HCT116 (cell line): ENCODE measurements around the gene MYO3B.

Experiments
- CTCF ChIP-seq, 3 experiments: fragments of 200-600 bp in 1 of 3; sonication (generic) in 1 of 3; IDR thresholded peaks in 2 of 3; conservative IDR thresholded peaks in 1 of 3; 2 replicates each; pipeline ENCODE4 v1.5.1; 2012 to 2017; ENCODE audit warnings: low read depth in 2 of 3, low read length in 2 of 3, antibody characterized with exemption in 1 of 3, borderline replicate concordance in 1 of 3, control low read depth in 1 of 3, mild to moderate bottlenecking in 1 of 3, mixed read lengths in 1 of 3, mixed run types in 1 of 3, moderate library complexity in 1 of 3; ENCODE audit not compliant: insufficient read depth in 1 of 3
- EZH2 ChIP-seq: fragments of 200-600 bp; sonication (generic); IDR thresholded peaks from 2 replicates; pipeline ENCODE4 v1.6.1; 2017; ENCODE audit warnings: antibody characterized with exemption, mixed run types
- EZH2phosphoT487 ChIP-seq: fragments of 200-600 bp; IDR thresholded peaks from 2 replicates; pipeline ENCODE4 v1.6.1; 2018; ENCODE audit warnings: antibody characterized with exemption, borderline replicate concordance
- POLR2AphosphoS5 ChIP-seq: IDR thresholded peaks from 2 replicates; pipeline ENCODE4 v1.6.1; 2011; ENCODE audit warnings: mild to moderate bottlenecking, low read depth, low read length, moderate library complexity
- RAD21 ChIP-seq: IDR thresholded peaks from 2 replicates; pipeline ENCODE4 v1.6.1; 2012; ENCODE audit warnings: low read depth, mild to moderate bottlenecking
- SRF ChIP-seq: IDR thresholded peaks from 2 replicates; pipeline ENCODE4 v1.6.1; 2012; ENCODE audit warnings: low read depth

GRCh38 chr2:170243118-170243837, 65.3 kb downstream of the MYO3B start:
- no peak for TF ChIP-seq EZH2phosphoT487
- no peak for TF ChIP-seq CTCF (IDR thresholded peaks at IDR 0.05 in 2 of 3, conservative IDR thresholded peaks at IDR 0.05 in 1 of 3; ENCODE audit: borderline replicate concordance in 1 of 3, insufficient read depth in 1 of 3, low read depth in 2 of 3, low read length in 2 of 3)
- TF ChIP-seq RAD21: no peak
- TF ChIP-seq EZH2: no peak
- TF ChIP-seq POLR2AphosphoS5: no peak
- TF ChIP-seq SRF: no peak
